ENCODE results near the gene ATXN1.

Gene ATXN1

GRCh38 chr6:16782278-16782677 lies 21.0 kb upstream of the ATXN1 start:
- DNase-seq = no peak

GRCh38 chr6:16781348-16782169 lies 20.3 kb upstream of the ATXN1 start:
- DNase-seq = no peak

- no peak for DNase-seq
These were observed 17.3 kb upstream of the ATXN1 start for GRCh38 chr6:16778521-16778920.

- no peak for DNase-seq
These were observed 16.5 kb upstream of the ATXN1 start for GRCh38 chr6:16777794-16778193.

- DNase-seq = no peak
These were observed 15.2 kb upstream of the ATXN1 start for GRCh38 chr6:16776394-16777017.

GRCh38 chr6:16774437-16774836 lies 13.2 kb upstream of the ATXN1 start:
- no peak for DNase-seq

- no peak for DNase-seq
These were observed 12.1 kb upstream of the ATXN1 start for GRCh38 chr6:16773362-16773761.

- peak; percentile 72 for DNase-seq
These were observed 9.7 kb upstream of the ATXN1 start for GRCh38 chr6:16770701-16771569.

GRCh38 chr6:16769986-16770376 lies 8.7 kb upstream of the ATXN1 start:
- no peak for DNase-seq

- no peak for DNase-seq
These were observed 8.1 kb upstream of the ATXN1 start for GRCh38 chr6:16769131-16769985.

GRCh38 chr6:16768477-16768830 lies 7.2 kb upstream of the ATXN1 start:
- no peak for DNase-seq

GRCh38 chr6:16767765-16768476 lies 6.7 kb upstream of the ATXN1 start:
- no peak for DNase-seq

GRCh38 chr6:16766836-16767745 lies 5.8 kb upstream of the ATXN1 start:
- no peak for DNase-seq

- no peak for DNase-seq
These were observed 4.8 kb upstream of the ATXN1 start for GRCh38 chr6:16766043-16766536.

GRCh38 chr6:16765235-16765634 lies 4.0 kb upstream of the ATXN1 start:
- DNase-seq = no peak

GRCh38 chr6:16764188-16764950 lies 3.1 kb upstream of the ATXN1 start:
- peak; percentile 30 for DNase-seq

- peak; percentile 72 for DNase-seq
These were observed 1.6 kb upstream of the ATXN1 start for GRCh38 chr6:16762550-16763477.

- DNase-seq = peak; percentile 75
These were observed 949 bp upstream of the ATXN1 start for GRCh38 chr6:16762268-16762549.
